GM12801 (cell line): ENCODE measurements around the gene ZDHHC1.

Source experiments
- TF ChIP-seq, protein P1 (sequence below): IDR thresholded peaks from one replicate; pipeline ENCODE4 v1.5.1; 2011; ENCODE audit warnings: control low read depth; ENCODE audit not compliant: insufficient read length; ENCODE audit errors: extremely low read depth

The ZDHHC1 gene, protein sequence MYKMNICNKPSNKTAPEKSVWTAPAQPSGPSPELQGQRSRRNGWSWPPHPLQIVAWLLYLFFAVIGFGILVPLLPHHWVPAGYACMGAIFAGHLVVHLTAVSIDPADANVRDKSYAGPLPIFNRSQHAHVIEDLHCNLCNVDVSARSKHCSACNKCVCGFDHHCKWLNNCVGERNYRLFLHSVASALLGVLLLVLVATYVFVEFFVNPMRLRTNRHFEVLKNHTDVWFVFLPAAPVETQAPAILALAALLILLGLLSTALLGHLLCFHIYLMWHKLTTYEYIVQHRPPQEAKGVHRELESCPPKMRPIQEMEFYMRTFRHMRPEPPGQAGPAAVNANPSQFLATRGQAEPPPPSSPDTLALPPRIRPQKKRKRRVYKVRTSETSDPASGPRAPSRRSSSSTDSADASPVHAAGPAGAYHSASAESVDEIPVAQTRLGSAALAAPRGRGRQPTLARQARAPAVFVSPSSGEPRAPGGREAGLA

DNA sequence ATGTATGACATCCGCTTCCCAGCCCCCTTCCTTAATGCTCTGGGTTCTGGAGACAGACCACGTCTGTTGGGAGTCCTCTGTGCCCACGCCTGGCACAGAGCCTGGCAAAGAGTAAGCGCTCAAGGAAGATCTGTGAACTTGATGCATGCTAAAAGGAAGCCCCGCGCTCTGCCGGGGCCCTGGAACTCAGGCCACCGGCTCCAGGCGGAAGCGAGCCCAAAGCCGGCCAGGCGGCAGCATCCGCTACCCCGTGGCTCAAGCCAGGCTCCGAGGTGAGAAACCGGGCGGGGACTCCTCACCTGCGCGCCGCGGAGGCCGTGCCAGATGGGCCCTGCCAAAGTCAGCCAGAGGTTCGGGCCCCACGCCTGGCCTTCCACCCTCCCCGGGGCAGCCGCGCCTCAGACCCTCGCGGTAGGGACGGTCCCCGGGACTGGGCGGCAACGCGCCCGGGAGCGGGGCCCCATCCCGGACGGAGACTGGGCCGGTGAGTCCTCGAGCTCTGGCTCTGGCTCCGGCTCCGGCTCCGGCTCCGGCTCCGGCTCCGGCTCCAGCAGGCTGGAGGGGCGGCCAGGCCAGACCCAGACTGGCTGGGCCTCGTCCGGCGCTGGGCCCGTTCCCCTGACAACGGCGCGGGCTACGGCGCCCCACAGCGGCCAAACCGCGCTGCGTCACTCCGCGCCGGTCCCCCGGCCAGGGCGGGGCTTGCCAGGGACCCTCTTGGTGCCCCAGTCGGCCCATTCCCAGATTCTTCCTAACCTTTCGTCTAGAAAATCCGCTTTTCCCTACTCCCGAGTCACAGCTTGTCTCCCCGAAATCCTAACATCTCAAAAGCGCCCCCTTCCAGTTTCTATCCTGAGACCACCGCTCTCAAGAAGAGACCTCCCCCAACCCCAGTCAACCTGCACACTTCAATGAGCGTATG lies at the start of gene ZDHHC1:
TSS of gene ZDHHC1 (minus strand) at position 606 of the 922 bp plus-strand sequence. CDS start 8,702 bp downstream, outside the sequence.
- TF ChIP-seq, protein P1, sequence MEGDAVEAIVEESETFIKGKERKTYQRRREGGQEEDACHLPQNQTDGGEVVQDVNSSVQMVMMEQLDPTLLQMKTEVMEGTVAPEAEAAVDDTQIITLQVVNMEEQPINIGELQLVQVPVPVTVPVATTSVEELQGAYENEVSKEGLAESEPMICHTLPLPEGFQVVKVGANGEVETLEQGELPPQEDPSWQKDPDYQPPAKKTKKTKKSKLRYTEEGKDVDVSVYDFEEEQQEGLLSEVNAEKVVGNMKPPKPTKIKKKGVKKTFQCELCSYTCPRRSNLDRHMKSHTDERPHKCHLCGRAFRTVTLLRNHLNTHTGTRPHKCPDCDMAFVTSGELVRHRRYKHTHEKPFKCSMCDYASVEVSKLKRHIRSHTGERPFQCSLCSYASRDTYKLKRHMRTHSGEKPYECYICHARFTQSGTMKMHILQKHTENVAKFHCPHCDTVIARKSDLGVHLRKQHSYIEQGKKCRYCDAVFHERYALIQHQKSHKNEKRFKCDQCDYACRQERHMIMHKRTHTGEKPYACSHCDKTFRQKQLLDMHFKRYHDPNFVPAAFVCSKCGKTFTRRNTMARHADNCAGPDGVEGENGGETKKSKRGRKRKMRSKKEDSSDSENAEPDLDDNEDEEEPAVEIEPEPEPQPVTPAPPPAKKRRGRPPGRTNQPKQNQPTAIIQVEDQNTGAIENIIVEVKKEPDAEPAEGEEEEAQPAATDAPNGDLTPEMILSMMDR, result no peak

DNA sequence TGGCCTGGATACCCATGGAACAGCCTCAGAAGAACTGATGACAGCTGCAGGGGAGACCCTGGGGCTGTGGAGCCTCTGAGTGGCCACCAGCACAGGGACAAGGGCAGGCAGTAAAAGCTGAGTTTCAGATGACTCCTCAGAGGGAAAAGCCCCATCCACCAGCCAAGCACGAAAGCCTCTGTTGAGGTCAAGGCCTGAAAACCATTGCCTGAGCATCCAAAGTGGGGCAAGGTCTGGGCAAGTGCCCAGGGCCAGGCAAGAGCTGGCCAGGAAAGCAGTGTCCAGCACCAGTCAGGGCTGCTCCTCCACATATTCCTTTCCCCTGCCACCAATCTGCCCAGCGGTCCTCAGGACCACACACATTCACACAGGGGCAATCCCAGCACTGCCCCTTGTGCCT lies 48.3 kb upstream of the ZDHHC1 start:
- TF ChIP-seq, protein P1, result no peak

DNA sequence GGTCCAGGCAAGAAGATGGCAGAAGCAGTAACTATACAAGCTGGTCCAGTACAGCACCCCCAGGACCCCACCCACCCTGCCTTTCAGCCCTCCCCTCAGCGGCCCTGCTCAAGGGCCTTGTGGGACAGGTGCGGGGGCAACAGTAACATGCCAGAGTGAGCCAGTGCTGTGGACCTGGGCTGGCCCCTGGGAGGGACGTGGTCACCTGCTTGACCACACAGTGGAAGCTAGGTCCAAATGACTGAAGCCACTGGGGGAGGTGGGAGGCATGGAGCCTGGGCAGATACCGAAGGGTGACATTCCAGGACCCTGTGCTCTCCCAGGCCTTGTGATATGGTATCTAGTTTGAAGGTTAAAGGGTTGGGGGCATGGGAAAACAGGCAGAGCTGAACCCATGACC lies 47.4 kb upstream of the ZDHHC1 start:
- TF ChIP-seq, protein P1, result no peak

DNA sequence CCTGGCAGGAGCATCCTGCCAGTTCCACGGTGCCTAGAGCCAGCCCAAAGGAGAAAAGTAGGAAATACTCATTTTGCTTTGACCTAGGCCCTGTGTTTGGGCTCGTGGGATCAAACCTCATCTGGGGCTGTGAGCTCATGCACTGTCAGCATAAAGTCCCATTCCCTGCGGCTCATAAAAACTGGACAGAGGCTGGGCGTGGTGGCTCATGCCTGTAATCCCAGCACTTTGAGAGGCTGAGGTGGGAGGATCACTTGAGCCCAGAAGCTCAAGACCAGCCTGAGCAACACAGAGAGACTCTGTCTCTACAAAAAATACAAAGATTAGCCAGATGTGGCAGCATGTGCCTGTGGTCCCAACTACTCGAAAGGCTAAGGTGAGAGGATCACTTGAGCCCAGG lies 46.8 kb upstream of the ZDHHC1 start:
- TF ChIP-seq, protein P1, result no peak

DNA sequence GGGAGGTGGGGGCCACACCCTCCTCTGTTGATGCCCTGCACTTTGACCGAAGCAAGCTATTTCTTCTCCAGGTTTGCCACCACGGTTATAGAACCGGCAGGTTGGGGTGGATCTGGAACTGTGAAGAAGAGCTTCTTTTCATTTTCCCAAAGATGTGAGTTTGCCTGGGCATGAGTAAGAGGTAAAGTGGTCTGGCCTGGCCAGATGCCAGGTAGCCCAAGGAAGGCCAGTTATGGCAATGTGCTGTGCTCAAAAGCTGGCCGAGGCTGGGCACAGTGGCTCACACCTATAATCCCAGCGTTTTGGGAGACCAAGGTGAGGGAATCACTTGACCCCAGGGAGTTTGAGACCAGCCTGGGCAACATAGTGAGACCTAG lies 46.0 kb upstream of the ZDHHC1 start:
- TF ChIP-seq, protein P1, result no peak

DNA sequence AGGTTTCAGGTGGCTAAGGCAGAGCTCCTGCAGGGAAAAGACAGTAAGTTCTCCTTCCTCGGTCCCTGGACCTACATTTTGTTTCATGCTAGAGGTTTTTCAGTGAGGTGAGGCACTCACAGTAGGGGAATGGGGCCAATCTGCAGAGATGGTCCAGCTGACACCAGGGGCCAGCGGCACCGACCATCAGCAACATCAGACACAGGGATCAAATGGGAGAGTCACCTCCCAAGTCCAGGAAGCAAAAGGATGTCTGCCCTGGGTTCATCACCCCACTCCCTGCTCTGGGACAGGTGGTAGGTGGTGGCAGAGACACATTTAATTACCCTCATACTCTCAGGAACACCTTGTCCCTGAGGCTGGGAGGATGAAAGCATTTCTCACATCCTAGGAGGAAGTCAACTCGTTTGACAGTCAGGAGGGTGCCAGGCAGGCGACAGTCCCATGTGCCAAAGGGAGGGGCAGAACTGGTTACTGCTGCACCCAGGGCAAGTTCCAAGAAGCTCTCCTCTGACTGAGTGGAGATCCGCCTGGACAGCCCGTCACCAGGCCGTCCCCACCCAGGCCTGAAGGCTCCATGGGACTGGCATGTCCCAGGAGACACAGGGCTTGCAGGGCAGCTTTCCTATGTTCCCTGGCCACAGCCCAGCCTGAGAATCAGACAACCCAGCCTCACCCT lies 45.5 kb upstream of the ZDHHC1 start:
- TF ChIP-seq, protein P1, result no peak

DNA sequence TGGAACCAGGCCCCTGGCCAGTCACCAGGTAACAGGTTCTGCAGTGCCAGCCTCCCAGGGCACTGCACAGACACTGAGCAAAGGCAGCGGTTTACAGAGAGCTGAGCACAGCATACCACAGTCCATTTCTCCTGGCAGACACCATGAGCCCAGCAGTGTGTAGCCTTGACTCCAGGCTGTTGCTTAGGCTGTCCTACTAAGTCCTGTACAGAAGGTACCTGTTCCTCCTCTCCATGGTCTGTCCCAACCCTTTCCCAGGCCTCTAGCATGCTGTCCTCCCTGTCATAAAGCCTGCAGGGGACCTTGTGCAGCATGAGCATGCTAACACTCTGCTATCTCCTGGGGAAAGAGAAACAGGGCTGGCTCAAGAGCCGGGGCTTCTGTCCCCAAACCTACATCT lies 44.7 kb upstream of the ZDHHC1 start:
- TF ChIP-seq, protein P1, result no peak
